Endothelial cell of umbilical vein (primary cell): ENCODE data around the gene PSD4. TPM values are rescaled to one million over a fixed set of nuclear protein-coding genes. Genes with fewer than 3 reads are reported as not detected.

Source experiments
- BruUV-seq: library from RNA; stranded (reverse); fragments of 400-500 nt; replicated peaks from 2 replicates; lab custom pipeline; 2021; lab: Mats Ljungman, UMichigan
- CTCF ChIA-PET: fragments of 300-600, 350-600 bp; sonication (Branson Sonifier 250); formaldehyde crosslinking; loops from one replicate; lab custom pipeline; 2021; ENCODE audit warnings: antibody characterized with exemption, inconsistent platforms; lab: Charles Lee
- POLR2A ChIA-PET: fragments of 300-600, 350-600 bp; sonication (Branson Sonifier 250); formaldehyde crosslinking; loops from one replicate; lab custom pipeline; 2021; ENCODE audit warnings: antibody characterized with exemption, inconsistent platforms; lab: Charles Lee
- DNase-seq: peaks from one replicate; pipeline ENCODE4 v3.0.0-alpha.2; 2011; ENCODE audit warnings: low read depth, low spot score
- FAIRE-seq: peaks from 2 replicates; lab custom pipeline; 2011; peaks lifted over from hg19 to GRCh38; lab: Jason Lieb, UNC
- H2AFZ ChIP-seq: 2 replicates; pipeline ENCODE4 v1.6.0; 2012; ENCODE audit warnings: low read depth, low read length, control low read depth, inconsistent platforms
- H3K27ac ChIP-seq: 2 replicates; pipeline ENCODE4 v1.5.1; 2011; ENCODE audit warnings: low read depth, mild to moderate bottlenecking, control low read depth, low read length, moderate library complexity; ENCODE audit not compliant: insufficient read depth
- H3K27me3 ChIP-seq, 2 experiments: 2 replicates each; pipeline versions ENCODE4 v1.6.0 to v1.6.1; 2011; ENCODE audit warnings: low read length in 2 of 2, mixed read lengths in 1 of 2; ENCODE audit not compliant: control insufficient read depth in 2 of 2, insufficient read depth in 2 of 2
- H3K36me3 ChIP-seq, 2 experiments: 2 replicates in 1 of 2; 3 replicates in 1 of 2; pipeline ENCODE4 v1.5.1; 2011; ENCODE audit warnings: low read length in 2 of 2, mild to moderate bottlenecking in 1 of 2, moderate library complexity in 1 of 2; ENCODE audit not compliant: control insufficient read depth in 2 of 2, insufficient read depth in 2 of 2; ENCODE audit errors: extremely low read depth in 1 of 2
- H3K4me1 ChIP-seq: 3 replicates; pipeline ENCODE4 v1.5.1; 2011; ENCODE audit warnings: mild to moderate bottlenecking, low read length; ENCODE audit not compliant: control insufficient read depth, insufficient read depth; ENCODE audit errors: extremely low read depth
- H3K4me2 ChIP-seq: 2 replicates; pipeline ENCODE4 v1.6.1; 2011; ENCODE audit warnings: low read length, control low read depth, mixed read lengths; ENCODE audit not compliant: insufficient read depth
- H3K4me3 ChIP-seq, 3 experiments: fragments of 200-600 bp in 1 of 3; sonication (generic), shearing (Covaris generic) in 1 of 3; replicated peaks in 1 of 3; 2 replicates each; pipeline ENCODE4 v1.5.1; 2011 to 2016; ENCODE audit warnings: control low read depth in 3 of 3, low read length in 3 of 3, mild to moderate bottlenecking in 2 of 3, inconsistent platforms in 1 of 3, low read depth in 1 of 3, moderate library complexity in 1 of 3; ENCODE audit not compliant: insufficient read depth in 1 of 3
- H3K79me2 ChIP-seq: 2 replicates; pipeline ENCODE4 v1.6.0; 2012; ENCODE audit warnings: low read length, inconsistent platforms; ENCODE audit not compliant: control insufficient read depth, insufficient read depth
- H3K9ac ChIP-seq: replicated peaks from 2 replicates; pipeline ENCODE3; 2011; ENCODE audit warnings: low read length, control low read depth; ENCODE audit not compliant: insufficient read depth; ENCODE audit errors: extremely low read depth
- H3K9me1 ChIP-seq: replicated peaks from 3 replicates; pipeline ENCODE4 v1.6.0; 2011; ENCODE audit warnings: mild to moderate bottlenecking, low read length; ENCODE audit not compliant: control insufficient read depth, insufficient read depth; ENCODE audit errors: extremely low read depth
- H3K9me3 ChIP-seq: replicated peaks from 2 replicates; pipeline ENCODE4 v1.5.1; 2012; ENCODE audit warnings: low read length, inconsistent platforms; ENCODE audit not compliant: control insufficient read depth, insufficient read depth
- H4K20me1 ChIP-seq: replicated peaks from 2 replicates; pipeline ENCODE3; 2011; ENCODE audit warnings: mild to moderate bottlenecking, low read length; ENCODE audit not compliant: control insufficient read depth, insufficient read depth; ENCODE audit errors: extremely low read depth
- CTCF ChIP-seq, 2 donors: IDR thresholded peaks; 1 replicate in 1 of 2; 2 replicates in 1 of 2; pipeline ENCODE4 v1.5.1; 2011; ENCODE audit warnings: low read length in 2 of 2, mild to moderate bottlenecking in 2 of 2, moderate library complexity in 2 of 2, control low read depth in 1 of 2, inconsistent platforms in 1 of 2, low read depth in 1 of 2; ENCODE audit not compliant: insufficient read depth in 1 of 2; ENCODE audit errors: extremely low read depth in 1 of 2
- EZH2 ChIP-seq: IDR thresholded peaks from 2 replicates; pipeline ENCODE4 v1.6.1; 2012; ENCODE audit warnings: borderline replicate concordance, low read depth, mild to moderate bottlenecking, moderate library complexity, low read length, inconsistent platforms; ENCODE audit not compliant: severe bottlenecking
- FOS ChIP-seq: IDR thresholded peaks from 2 replicates; pipeline ENCODE4 v1.6.1; 2011; ENCODE audit warnings: mild to moderate bottlenecking, low read length, moderate library complexity, borderline replicate concordance; ENCODE audit not compliant: insufficient read depth
- GATA2 ChIP-seq: IDR thresholded peaks from 2 replicates; pipeline ENCODE4 v1.7.0; 2011; ENCODE audit warnings: low read depth, mild to moderate bottlenecking, moderate library complexity, mixed read lengths, low read length; ENCODE audit not compliant: insufficient read length, insufficient read depth
- JUN ChIP-seq: IDR thresholded peaks from 2 replicates; pipeline ENCODE4 v1.6.1; 2011; ENCODE audit warnings: borderline replicate concordance, low read depth; ENCODE audit not compliant: insufficient read length, insufficient read depth
- MAX ChIP-seq: IDR thresholded peaks from 2 replicates; pipeline ENCODE4 v1.6.1; 2011; ENCODE audit not compliant: insufficient read depth, insufficient read length
- MYC ChIP-seq: IDR thresholded peaks from one replicate; pipeline ENCODE4 v1.6.1; 2011; ENCODE audit warnings: mild to moderate bottlenecking, low read depth, low read length
- POLR2A ChIP-seq: IDR thresholded peaks from 2 replicates; pipeline ENCODE4 v1.6.1; 2012; ENCODE audit warnings: low read depth, mild to moderate bottlenecking, control low read depth, low read length
- POLR2AphosphoS5 ChIP-seq: IDR thresholded peaks from 2 replicates; pipeline ENCODE4 v1.6.1; 2012; ENCODE audit warnings: low read depth, mild to moderate bottlenecking, control low read depth, low read length, moderate library complexity; ENCODE audit not compliant: insufficient read depth
- dilution Hi-C: fragments of 300-500 bp; cut with MboI; formaldehyde crosslinking; loops from one replicate; pipeline ENCODE4 v1.15.0; 2019; ENCODE audit warnings: low sequenced_read_pairs; ENCODE audit not compliant: extremely low pct_ligation_motif_present
- intact Hi-C: fragments of 100-400 bp; cut with micrococcal nuclease; formaldehyde crosslinking; loops from one replicate; pipeline ENCODE4 v1.10.0; 2022
- polyA plus RNA-seq, 4 experiments: library from polyadenylated mRNA; depleted of rRNA in 3 of 4; stranded (reverse) in 3 of 4; unstranded in 1 of 4; fragments of >200 nt; gene quantifications; 2 replicates each; pipeline versions ENCODE4 v1.2.1 to v1.2.3, GENCODE V29; 2011 to 2012; ENCODE audit warnings: missing spikeins in 1 of 4
- total RNA-seq: library from RNA; stranded (reverse); gene quantifications from 2 replicates; pipeline ENCODE4 v1.2.3, GENCODE V29; 2021

Gene PSD4
- total and polyA plus RNA-seq, 2 donors (not counting 3 experiments of a cell fraction or from before 2014, with no cell fraction given), result 0.01 to 0.24 TPM

- Histone ChIP-seq H3K9ac (no peak overlapping the region), H3K9me3 (no peaks in the 10 kb centered on the region), H4K20me1 (no peaks in the 10 kb centered on the region), H2AFZ (peak overlapping the region; percentile 17), H3K36me3 (no peaks in the 10 kb centered on the region), H3K9me1 (no peaks in the 10 kb centered on the region), H3K4me2 (no peak overlapping the region), H3K4me1 (peaks cover 16% of the 10 kb centered on the region), H3K79me2 (no peaks in the 10 kb centered on the region), H3K27me3 (peaks cover 0 to 1% of the 10 kb centered on the region in 2 experiments), H3K27ac (no peak overlapping the region), H3K4me3 (no peak overlapping the region)
- POLR2A ChIA-PET, result interaction anchor here (0.6 to 1.1 kb wide), 2 partner anchors 16 to 19 kb away, joined by 4 to 5 read pairs; no protein-coding TSS in a partner anchor
- CTCF ChIA-PET, result interaction anchor here (0.6 to 8.0 kb wide), 12 partner anchors 14 to 173 kb away, joined by 3 to 122 read pairs (median 4); no protein-coding TSS in a partner anchor
- dilution Hi-C loops, result no loop called here
- FAIRE-seq (peak; percentile 37), DNase-seq (peak; percentile 50)
- BruUV-seq, result no TSS peak
- intact Hi-C loops, result loop anchor here (1.0 to 2.0 kb wide), 2 partner anchors 13 to 24 kb away; no protein-coding TSS in a partner anchor
- TF ChIP-seq FOS, result no peak
- TF ChIP-seq POLR2AphosphoS5, result no peak
- no peak for TF ChIP-seq CTCF (IDR thresholded peaks at IDR 0.05; ENCODE audit: extremely low read depth in 1 of 2, insufficient read depth in 1 of 2, low read depth in 1 of 2, low read length in 2 of 2)
- no peak for TF ChIP-seq MYC
- no peak for TF ChIP-seq GATA2
- no peak for TF ChIP-seq JUN
- no peak for TF ChIP-seq MAX
- TF ChIP-seq POLR2A, result no peak
- no peak for TF ChIP-seq EZH2
Measured at GRCh38 chr2:113216891-113217454, 43.2 kb downstream of the PSD4 start.
